HL-60/S4 treated with retinoic acid at 250 ng/mL for 4 days and 3 days (cell line): ENCODE results near the gene NPBWR2.

Experiments used
- in situ Hi-C: fragments of 300-500 bp; cut with MboI; formaldehyde crosslinking; loops from 2 replicates; pipeline ENCODE4 v1.7.0; 2022; ENCODE audit warnings: low sequenced_read_pairs

NPBWR2 gene

GRCh38 chr20:64062596-64063388 is 44.6 kb downstream of the NPBWR2 start, which contains the start of gene TCEA2:
TSS of gene TCEA2 (plus strand) at chr20:64063198. CDS start at chr20:64063313, 115 bp downstream.
- in situ Hi-C loops, result no loop called here

- in situ Hi-C loops, result no loop called here
Observed at GRCh38 chr20:64062276-64062595, 45.1 kb downstream of the NPBWR2 start.

- in situ Hi-C loops, result no loop called here
Observed at GRCh38 chr20:64058536-64058935, 48.8 kb downstream of the NPBWR2 start.

GRCh38 chr20:64057628-64058498 is 49.5 kb downstream of the NPBWR2 start:
- in situ Hi-C loops, result no loop called here

- in situ Hi-C loops, result no loop called here
Observed at GRCh38 chr20:64056889-64057627, 50.3 kb downstream of the NPBWR2 start.

GRCh38 chr20:64056639-64056888 is 50.8 kb downstream of the NPBWR2 start:
- in situ Hi-C loops, result no loop called here

- in situ Hi-C loops, result no loop called here
Observed at GRCh38 chr20:64055893-64056638, 51.3 kb downstream of the NPBWR2 start.

GRCh38 chr20:64055396-64055892 is 51.9 kb downstream of the NPBWR2 start:
- in situ Hi-C loops, result no loop called here

- in situ Hi-C loops, result no loop called here
Observed at GRCh38 chr20:64053841-64054661, 53.3 kb downstream of the NPBWR2 start.
